GM23338 (cell line): ENCODE data around the gene SLC12A7. TPM values are rescaled to one million over a fixed set of nuclear protein-coding genes. Genes with fewer than 3 reads are reported as not detected.

Experiments used
- ATAC-seq: fragments of 200-7000 bp; cut with Tn5 transposase; 3 replicates; pipeline ENCODE4 v1.9.1; 2020
- DNase-seq: peaks from one replicate; pipeline ENCODE4 v3.0.0-alpha.2; 2015; ENCODE audit warnings: low spot score
- H2AFZ ChIP-seq: fragments of 200-600 bp; sonication (generic); 2 replicates; pipeline ENCODE4 v1.8.0; 2016; ENCODE audit warnings: antibody characterized with exemption, mild to moderate bottlenecking, moderate library complexity
- H3F3A ChIP-seq: fragments of 200-600 bp; sonication (generic); replicated peaks from 2 replicates; pipeline ENCODE4 v1.8.0; 2017; ENCODE audit warnings: antibody characterized with exemption, mixed run types, low read depth
- H3K27ac ChIP-seq: fragments of 200-600 bp; sonication (generic); 2 replicates; pipeline ENCODE4 v1.6.1; 2016; ENCODE audit warnings: low read depth
- H3K27me3 ChIP-seq: fragments of 200-600 bp; sonication (generic); 2 replicates; pipeline ENCODE4 v1.8.0; 2016; ENCODE audit warnings: mild to moderate bottlenecking, mixed run types, moderate library complexity; ENCODE audit not compliant: insufficient read depth
- H3K36me3 ChIP-seq: fragments of 200-600 bp; sonication (generic); 2 replicates; pipeline ENCODE4 v1.8.0; 2016; ENCODE audit warnings: mild to moderate bottlenecking; ENCODE audit not compliant: insufficient read depth
- H3K4me1 ChIP-seq: fragments of 200-600 bp; sonication (generic); 2 replicates; pipeline ENCODE4 v1.8.0; 2016; ENCODE audit warnings: mild to moderate bottlenecking, moderate library complexity; ENCODE audit not compliant: insufficient read depth
- H3K4me2 ChIP-seq: fragments of 200-600 bp; sonication (generic); 2 replicates; pipeline ENCODE4 v1.7.1; 2017; ENCODE audit warnings: mixed run types
- H3K4me3 ChIP-seq: fragments of 200-600 bp; sonication (generic); 2 replicates; pipeline ENCODE4 v1.6.1; 2016; ENCODE audit warnings: mixed run types
- H3K79me2 ChIP-seq: fragments of 200-600 bp; sonication (generic); replicated peaks from 2 replicates; pipeline ENCODE4 v1.8.0; 2017; ENCODE audit warnings: mild to moderate bottlenecking; ENCODE audit not compliant: insufficient read depth
- H3K9me2 ChIP-seq: fragments of 200-600 bp; sonication (generic); 2 replicates; pipeline ENCODE4 v1.8.0; 2017; ENCODE audit not compliant: insufficient read depth
- H4K20me1 ChIP-seq: fragments of 200-600 bp; sonication (generic); replicated peaks from 2 replicates; pipeline ENCODE4 v1.8.0; 2017; ENCODE audit warnings: mild to moderate bottlenecking; ENCODE audit not compliant: insufficient read depth
- H3K27ac Mint-ChIP-seq: 2 replicates; pipeline ENCODE4 v1.8.0; 2020; ENCODE audit warnings: inconsistent platforms, mild to moderate bottlenecking, moderate library complexity, mixed read lengths
- H3K27me3 Mint-ChIP-seq: 3 replicates; pipeline ENCODE4 v1.8.0; 2022; ENCODE audit warnings: low read depth, mild to moderate bottlenecking, moderate library complexity, mixed read lengths, inconsistent platforms; ENCODE audit not compliant: insufficient read depth, poor library complexity
- H3K36me3 Mint-ChIP-seq: 3 replicates; pipeline ENCODE4 v1.8.0; 2021; ENCODE audit warnings: low read depth, mild to moderate bottlenecking, inconsistent platforms, moderate library complexity, mixed read lengths
- H3K4me1 Mint-ChIP-seq: 3 replicates; pipeline ENCODE4 v1.8.0; 2020; ENCODE audit warnings: mild to moderate bottlenecking, inconsistent platforms, mixed read lengths
- H3K4me3 Mint-ChIP-seq: 3 replicates; pipeline ENCODE4 v1.8.0; 2021; ENCODE audit warnings: moderate library complexity, mild to moderate bottlenecking, inconsistent platforms, mixed read lengths
- H3K9me3 Mint-ChIP-seq: 3 replicates; pipeline ENCODE4 v1.8.0; 2020; ENCODE audit warnings: moderate library complexity, mild to moderate bottlenecking, inconsistent platforms, mixed read lengths
- CREB1 ChIP-seq: fragments of 250-450 bp; sonication (Bioruptor Pico); IDR thresholded peaks from 2 replicates; pipeline ENCODE4 v1.5.0; 2020; ENCODE audit warnings: low read depth, mild to moderate bottlenecking, moderate library complexity
- EZH2 ChIP-seq: fragments of 200-600 bp; sonication (generic); IDR thresholded peaks from one replicate; pipeline ENCODE4 v1.8.0; 2017; ENCODE audit warnings: antibody characterized with exemption, mild to moderate bottlenecking, low read depth; ENCODE audit not compliant: unreplicated experiment
- EZH2phosphoT487 ChIP-seq: fragments of 200-600 bp; sonication (generic); IDR thresholded peaks from one replicate; pipeline ENCODE4 v1.8.1; 2018; ENCODE audit warnings: antibody characterized with exemption; ENCODE audit not compliant: unreplicated experiment
- JUNB ChIP-seq: IDR thresholded peaks from one replicate; pipeline ENCODE4 v1.6.1; 2016; ENCODE audit warnings: antibody characterized with exemption; ENCODE audit not compliant: unreplicated experiment
- NANOG ChIP-seq: IDR thresholded peaks from 2 replicates; pipeline ENCODE4 v1.6.1; 2016; ENCODE audit warnings: antibody characterized with exemption, borderline replicate concordance
- POLR2AphosphoS5 ChIP-seq: IDR thresholded peaks from 2 replicates; pipeline ENCODE4 v1.6.1; 2016; ENCODE audit warnings: antibody characterized with exemption, low read depth
- STAT1 ChIP-seq: IDR thresholded peaks from one replicate; pipeline ENCODE4 v1.6.1; 2016; ENCODE audit warnings: antibody characterized with exemption; ENCODE audit not compliant: unreplicated experiment
- ZNF114 ChIP-seq: fragments of 250-450 bp; sonication (Bioruptor Pico); IDR thresholded peaks from 2 replicates; pipeline ENCODE4 v1.5.0; 2020; ENCODE audit warnings: mild to moderate bottlenecking, moderate library complexity
- ZNF331 ChIP-seq: fragments of 250-450 bp; sonication (Bioruptor Pico); IDR thresholded peaks from 2 replicates; pipeline ENCODE4 v1.5.0; 2020; ENCODE audit warnings: low read depth, mild to moderate bottlenecking, moderate library complexity
- polyA plus RNA-seq: library from polyadenylated mRNA; unstranded; fragments of >200 nt; fragmentation: Nextera tagmentation; extraction: Ambion mirVana; gene quantifications from 2 replicates; pipeline ENCODE4 v1.2.1, GENCODE V29; 2016
- total RNA-seq: library from RNA; depleted of rRNA; stranded (reverse); fragments of >200 nt; shearing (Covaris generic); gene quantifications from 2 replicates; pipeline ENCODE4 v1.2.3, GENCODE V29; 2014
- TF ChIP-seq, protein P1 (sequence below): fragments of 250-450 bp; sonication (Bioruptor Pico); IDR thresholded peaks from 2 replicates; pipeline ENCODE4 v1.5.0; 2020; ENCODE audit warnings: mild to moderate bottlenecking, moderate library complexity
- TF ChIP-seq, protein P2 (sequence below): IDR thresholded peaks from one replicate; pipeline ENCODE4 v1.6.1; 2018; ENCODE audit warnings: antibody characterized with exemption; ENCODE audit not compliant: unreplicated experiment
- TF ChIP-seq, protein P3 (sequence below), 2 experiments: fragments of 200-600 bp in 1 of 2; sonication (generic) in 1 of 2; conservative IDR thresholded peaks; 2 replicates each; pipeline versions ENCODE4 v1.5.1 to v1.6.1; 2016 to 2017; ENCODE audit warnings: antibody characterized with exemption in 2 of 2, low read depth in 2 of 2, mild to moderate bottlenecking in 2 of 2, moderate library complexity in 1 of 2
- TF ChIP-seq, protein P4 (sequence below): IDR thresholded peaks from 2 replicates; pipeline ENCODE4 v1.6.1; 2016; ENCODE audit warnings: antibody characterized with exemption

The SLC12A7 gene
- total and polyA plus RNA-seq, 2 experiments from 2014 or later, result 7.4 to 32.2 TPM

DNA sequence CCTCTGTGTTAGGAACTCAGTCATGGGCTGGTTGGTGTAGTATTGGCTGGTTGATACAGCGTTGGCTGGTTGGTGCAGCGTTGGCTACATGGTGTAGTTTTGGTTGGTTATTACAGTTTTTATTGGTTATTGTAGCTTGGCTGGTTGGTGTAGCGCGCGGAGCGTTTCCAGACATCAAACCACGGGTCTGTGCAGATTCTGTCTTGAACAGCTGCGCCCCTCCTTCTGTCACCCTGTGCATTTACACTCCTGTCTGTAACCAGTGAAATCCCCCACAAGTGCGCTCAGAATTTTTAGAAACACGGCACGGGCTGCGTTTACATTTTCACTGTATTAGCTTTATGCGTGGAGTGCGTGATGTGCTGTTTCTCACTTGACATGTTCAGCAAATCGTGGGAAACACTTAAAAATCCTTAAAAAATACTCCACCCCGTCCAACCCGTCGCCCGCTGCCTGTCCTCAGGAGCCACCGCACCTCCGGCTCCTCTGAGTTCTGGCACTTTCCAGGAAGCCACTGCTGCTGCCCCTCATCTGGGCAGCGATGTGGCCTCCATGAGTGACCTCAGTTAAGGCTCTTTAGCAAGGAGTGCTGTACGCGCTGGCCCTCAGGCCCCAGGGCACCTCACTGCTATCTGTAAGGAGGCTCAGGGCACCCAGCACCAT is 82.5 kb downstream of the SLC12A7 start:
- no peak for DNase-seq

More for the DNA sequence above, 82.5 kb downstream of the SLC12A7 start:
- Mint-ChIP-seq H3K4me3 (no peak overlapping the region), H3K27me3 (peaks cover 6% of the 10 kb centered on the region), H3K4me1 (no peaks in the 10 kb centered on the region; the same call in 2 of the 3 replicates), H3K36me3 (no peaks in the 10 kb centered on the region), H3K27ac (no peak overlapping the region), H3K9me3 (no peaks in the 10 kb centered on the region)
- no peak overlapping the region for H3K27ac ChIP-seq
- H3K4me3 ChIP-seq, result no peak overlapping the region
- H3K79me2 ChIP-seq, result no peaks in the 10 kb centered on the region
- no peaks in the 10 kb centered on the region for H3K27me3 ChIP-seq
- H4K20me1 ChIP-seq, result no peaks in the 10 kb centered on the region
- no peaks in the 10 kb centered on the region for H3F3A ChIP-seq
- no peaks in the 10 kb centered on the region for H3K4me1 ChIP-seq
- H3K9me2 ChIP-seq, result no peaks in the 10 kb centered on the region
- no peak overlapping the region for H2AFZ ChIP-seq
- TF ChIP-seq POLR2AphosphoS5, result no peak
- no peak for TF ChIP-seq JUNB
- TF ChIP-seq, protein P1, sequence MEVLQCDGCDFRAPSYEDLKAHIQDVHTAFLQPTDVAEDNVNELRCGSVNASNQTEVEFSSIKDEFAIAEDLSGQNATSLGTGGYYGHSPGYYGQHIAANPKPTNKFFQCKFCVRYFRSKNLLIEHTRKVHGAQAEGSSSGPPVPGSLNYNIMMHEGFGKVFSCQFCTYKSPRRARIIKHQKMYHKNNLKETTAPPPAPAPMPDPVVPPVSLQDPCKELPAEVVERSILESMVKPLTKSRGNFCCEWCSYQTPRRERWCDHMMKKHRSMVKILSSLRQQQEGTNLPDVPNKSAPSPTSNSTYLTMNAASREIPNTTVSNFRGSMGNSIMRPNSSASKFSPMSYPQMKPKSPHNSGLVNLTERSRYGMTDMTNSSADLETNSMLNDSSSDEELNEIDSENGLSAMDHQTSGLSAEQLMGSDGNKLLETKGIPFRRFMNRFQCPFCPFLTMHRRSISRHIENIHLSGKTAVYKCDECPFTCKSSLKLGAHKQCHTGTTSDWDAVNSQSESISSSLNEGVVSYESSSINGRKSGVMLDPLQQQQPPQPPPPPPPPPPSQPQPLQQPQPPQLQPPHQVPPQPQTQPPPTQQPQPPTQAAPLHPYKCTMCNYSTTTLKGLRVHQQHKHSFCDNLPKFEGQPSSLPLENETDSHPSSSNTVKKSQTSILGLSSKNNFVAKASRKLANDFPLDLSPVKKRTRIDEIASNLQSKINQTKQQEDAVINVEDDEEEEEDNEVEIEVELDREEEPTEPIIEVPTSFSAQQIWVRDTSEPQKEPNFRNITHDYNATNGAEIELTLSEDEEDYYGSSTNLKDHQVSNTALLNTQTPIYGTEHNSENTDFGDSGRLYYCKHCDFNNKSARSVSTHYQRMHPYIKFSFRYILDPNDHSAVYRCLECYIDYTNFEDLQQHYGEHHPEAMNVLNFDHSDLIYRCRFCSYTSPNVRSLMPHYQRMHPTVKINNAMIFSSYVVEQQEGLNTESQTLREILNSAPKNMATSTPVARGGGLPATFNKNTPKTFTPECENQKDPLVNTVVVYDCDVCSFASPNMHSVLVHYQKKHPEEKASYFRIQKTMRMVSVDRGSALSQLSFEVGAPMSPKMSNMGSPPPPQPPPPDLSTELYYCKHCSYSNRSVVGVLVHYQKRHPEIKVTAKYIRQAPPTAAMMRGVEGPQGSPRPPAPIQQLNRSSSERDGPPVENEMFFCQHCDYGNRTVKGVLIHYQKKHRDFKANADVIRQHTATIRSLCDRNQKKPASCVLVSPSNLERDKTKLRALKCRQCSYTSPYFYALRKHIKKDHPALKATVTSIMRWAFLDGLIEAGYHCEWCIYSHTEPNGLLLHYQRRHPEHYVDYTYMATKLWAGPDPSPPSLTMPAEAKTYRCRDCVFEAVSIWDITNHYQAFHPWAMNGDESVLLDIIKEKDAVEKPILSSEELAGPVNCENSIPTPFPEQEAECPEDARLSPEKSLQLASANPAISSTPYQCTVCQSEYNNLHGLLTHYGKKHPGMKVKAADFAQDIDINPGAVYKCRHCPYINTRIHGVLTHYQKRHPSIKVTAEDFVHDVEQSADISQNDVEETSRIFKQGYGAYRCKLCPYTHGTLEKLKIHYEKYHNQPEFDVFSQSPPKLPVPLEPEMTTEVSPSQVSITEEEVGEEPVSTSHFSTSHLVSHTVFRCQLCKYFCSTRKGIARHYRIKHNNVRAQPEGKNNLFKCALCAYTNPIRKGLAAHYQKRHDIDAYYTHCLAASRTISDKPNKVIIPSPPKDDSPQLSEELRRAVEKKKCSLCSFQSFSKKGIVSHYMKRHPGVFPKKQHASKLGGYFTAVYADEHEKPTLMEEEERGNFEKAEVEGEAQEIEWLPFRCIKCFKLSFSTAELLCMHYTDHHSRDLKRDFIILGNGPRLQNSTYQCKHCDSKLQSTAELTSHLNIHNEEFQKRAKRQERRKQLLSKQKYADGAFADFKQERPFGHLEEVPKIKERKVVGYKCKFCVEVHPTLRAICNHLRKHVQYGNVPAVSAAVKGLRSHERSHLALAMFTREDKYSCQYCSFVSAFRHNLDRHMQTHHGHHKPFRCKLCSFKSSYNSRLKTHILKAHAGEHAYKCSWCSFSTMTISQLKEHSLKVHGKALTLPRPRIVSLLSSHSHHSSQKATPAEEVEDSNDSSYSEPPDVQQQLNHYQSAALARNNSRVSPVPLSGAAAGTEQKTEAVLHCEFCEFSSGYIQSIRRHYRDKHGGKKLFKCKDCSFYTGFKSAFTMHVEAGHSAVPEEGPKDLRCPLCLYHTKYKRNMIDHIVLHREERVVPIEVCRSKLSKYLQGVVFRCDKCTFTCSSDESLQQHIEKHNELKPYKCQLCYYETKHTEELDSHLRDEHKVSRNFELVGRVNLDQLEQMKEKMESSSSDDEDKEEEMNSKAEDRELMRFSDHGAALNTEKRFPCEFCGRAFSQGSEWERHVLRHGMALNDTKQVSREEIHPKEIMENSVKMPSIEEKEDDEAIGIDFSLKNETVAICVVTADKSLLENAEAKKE, result no peak
- TF ChIP-seq, protein P2, sequence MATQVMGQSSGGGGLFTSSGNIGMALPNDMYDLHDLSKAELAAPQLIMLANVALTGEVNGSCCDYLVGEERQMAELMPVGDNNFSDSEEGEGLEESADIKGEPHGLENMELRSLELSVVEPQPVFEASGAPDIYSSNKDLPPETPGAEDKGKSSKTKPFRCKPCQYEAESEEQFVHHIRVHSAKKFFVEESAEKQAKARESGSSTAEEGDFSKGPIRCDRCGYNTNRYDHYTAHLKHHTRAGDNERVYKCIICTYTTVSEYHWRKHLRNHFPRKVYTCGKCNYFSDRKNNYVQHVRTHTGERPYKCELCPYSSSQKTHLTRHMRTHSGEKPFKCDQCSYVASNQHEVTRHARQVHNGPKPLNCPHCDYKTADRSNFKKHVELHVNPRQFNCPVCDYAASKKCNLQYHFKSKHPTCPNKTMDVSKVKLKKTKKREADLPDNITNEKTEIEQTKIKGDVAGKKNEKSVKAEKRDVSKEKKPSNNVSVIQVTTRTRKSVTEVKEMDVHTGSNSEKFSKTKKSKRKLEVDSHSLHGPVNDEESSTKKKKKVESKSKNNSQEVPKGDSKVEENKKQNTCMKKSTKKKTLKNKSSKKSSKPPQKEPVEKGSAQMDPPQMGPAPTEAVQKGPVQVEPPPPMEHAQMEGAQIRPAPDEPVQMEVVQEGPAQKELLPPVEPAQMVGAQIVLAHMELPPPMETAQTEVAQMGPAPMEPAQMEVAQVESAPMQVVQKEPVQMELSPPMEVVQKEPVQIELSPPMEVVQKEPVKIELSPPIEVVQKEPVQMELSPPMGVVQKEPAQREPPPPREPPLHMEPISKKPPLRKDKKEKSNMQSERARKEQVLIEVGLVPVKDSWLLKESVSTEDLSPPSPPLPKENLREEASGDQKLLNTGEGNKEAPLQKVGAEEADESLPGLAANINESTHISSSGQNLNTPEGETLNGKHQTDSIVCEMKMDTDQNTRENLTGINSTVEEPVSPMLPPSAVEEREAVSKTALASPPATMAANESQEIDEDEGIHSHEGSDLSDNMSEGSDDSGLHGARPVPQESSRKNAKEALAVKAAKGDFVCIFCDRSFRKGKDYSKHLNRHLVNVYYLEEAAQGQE, result no peak
- no peak for TF ChIP-seq NANOG
- TF ChIP-seq ZNF114 (CRISPR knock-in tag), result no peak
- TF ChIP-seq, protein P3, sequence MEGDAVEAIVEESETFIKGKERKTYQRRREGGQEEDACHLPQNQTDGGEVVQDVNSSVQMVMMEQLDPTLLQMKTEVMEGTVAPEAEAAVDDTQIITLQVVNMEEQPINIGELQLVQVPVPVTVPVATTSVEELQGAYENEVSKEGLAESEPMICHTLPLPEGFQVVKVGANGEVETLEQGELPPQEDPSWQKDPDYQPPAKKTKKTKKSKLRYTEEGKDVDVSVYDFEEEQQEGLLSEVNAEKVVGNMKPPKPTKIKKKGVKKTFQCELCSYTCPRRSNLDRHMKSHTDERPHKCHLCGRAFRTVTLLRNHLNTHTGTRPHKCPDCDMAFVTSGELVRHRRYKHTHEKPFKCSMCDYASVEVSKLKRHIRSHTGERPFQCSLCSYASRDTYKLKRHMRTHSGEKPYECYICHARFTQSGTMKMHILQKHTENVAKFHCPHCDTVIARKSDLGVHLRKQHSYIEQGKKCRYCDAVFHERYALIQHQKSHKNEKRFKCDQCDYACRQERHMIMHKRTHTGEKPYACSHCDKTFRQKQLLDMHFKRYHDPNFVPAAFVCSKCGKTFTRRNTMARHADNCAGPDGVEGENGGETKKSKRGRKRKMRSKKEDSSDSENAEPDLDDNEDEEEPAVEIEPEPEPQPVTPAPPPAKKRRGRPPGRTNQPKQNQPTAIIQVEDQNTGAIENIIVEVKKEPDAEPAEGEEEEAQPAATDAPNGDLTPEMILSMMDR (conservative IDR thresholded peaks at IDR 0.05; ENCODE audit: low read depth in 2 of 2), result no peak
- TF ChIP-seq CREB1 (CRISPR knock-in tag), result no peak
- TF ChIP-seq STAT1, result no peak
- TF ChIP-seq EZH2phosphoT487, result no peak
- TF ChIP-seq, protein P4, sequence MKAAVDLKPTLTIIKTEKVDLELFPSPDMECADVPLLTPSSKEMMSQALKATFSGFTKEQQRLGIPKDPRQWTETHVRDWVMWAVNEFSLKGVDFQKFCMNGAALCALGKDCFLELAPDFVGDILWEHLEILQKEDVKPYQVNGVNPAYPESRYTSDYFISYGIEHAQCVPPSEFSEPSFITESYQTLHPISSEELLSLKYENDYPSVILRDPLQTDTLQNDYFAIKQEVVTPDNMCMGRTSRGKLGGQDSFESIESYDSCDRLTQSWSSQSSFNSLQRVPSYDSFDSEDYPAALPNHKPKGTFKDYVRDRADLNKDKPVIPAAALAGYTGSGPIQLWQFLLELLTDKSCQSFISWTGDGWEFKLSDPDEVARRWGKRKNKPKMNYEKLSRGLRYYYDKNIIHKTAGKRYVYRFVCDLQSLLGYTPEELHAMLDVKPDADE, result no peak
- no peak for TF ChIP-seq EZH2
- TF ChIP-seq ZNF331 (CRISPR knock-in tag), result no peak
- no peaks in the 10 kb centered on the region for H3K36me3 ChIP-seq
- no peak for ATAC-seq
- no peak overlapping the region for H3K4me2 ChIP-seq
